ENCODE data around the gene TTC34. TPM values are rescaled to one million over a fixed set of nuclear protein-coding genes. Genes with fewer than 3 reads are reported as not detected.

TTC34 gene
- total RNA-seq, 2 donors from 2014 or later: 0.27 to 0.44 TPM

DNA sequence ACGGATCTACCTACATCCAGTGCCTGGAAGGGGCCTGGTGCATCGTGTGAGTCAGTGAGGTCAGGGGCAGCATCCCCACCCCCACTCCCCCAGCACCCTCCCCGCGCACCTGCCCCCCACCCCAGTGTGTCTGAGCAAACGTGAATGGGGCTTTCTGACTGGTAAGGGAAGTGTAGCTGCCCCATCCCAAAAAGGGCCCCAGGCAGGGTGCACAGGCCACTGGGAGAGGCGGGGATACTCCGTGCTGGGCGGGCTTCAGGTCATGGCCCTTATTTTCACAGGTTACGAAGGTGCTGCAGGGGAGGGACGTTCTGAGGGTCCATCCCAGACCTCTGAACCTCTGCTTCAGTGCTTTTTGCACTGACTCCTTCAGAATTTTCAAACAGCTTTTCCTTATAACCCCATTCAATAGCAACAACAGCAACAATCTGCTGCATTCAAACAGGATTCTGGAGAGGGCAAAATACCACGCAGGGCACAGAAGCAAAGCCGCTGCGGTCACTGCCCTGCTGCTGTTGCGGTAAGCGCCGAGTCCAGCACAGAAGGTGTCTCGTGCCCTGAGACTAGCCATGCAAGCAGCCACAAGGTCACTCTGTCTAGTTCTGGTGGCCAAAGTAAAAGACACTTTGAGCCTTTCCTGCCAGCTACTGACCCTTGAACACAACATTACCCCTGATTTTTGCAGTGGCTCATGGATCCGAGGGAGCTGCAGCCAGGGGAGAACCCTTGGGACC is 10.3 kb downstream of the TTC34 start:
- intact Hi-C loops (cut with DNase I): no loop called here
- no peak for DNase-seq
- H3K9ac ChIP-seq (ENCODE audit: low read depth in 2 of 2, low read length in 2 of 2): no peak overlapping the region
- no peaks in the 10 kb centered on the region for H3K9me3 ChIP-seq
- TF ChIP-seq, protein P1, sequence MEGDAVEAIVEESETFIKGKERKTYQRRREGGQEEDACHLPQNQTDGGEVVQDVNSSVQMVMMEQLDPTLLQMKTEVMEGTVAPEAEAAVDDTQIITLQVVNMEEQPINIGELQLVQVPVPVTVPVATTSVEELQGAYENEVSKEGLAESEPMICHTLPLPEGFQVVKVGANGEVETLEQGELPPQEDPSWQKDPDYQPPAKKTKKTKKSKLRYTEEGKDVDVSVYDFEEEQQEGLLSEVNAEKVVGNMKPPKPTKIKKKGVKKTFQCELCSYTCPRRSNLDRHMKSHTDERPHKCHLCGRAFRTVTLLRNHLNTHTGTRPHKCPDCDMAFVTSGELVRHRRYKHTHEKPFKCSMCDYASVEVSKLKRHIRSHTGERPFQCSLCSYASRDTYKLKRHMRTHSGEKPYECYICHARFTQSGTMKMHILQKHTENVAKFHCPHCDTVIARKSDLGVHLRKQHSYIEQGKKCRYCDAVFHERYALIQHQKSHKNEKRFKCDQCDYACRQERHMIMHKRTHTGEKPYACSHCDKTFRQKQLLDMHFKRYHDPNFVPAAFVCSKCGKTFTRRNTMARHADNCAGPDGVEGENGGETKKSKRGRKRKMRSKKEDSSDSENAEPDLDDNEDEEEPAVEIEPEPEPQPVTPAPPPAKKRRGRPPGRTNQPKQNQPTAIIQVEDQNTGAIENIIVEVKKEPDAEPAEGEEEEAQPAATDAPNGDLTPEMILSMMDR (IDR thresholded peaks at IDR 0.05): no peak
- H3K27me3 ChIP-seq: peaks cover 3% of the 10 kb centered on the region
- no peaks in the 10 kb centered on the region for H3K4me1 ChIP-seq
- H3K4me3 ChIP-seq: no peak overlapping the region
- H3K27ac ChIP-seq: no peak overlapping the region
- H3K36me3 ChIP-seq: no peaks in the 10 kb centered on the region

GRCh38 chr1:2789986-2790581 is 11.4 kb downstream of the TTC34 start:
- TF ChIP-seq, protein P1 (IDR thresholded peaks at IDR 0.05): no peak
- intact Hi-C loops (cut with DNase I): no loop called here
- no peak overlapping the region for H3K27ac ChIP-seq
- no peaks in the 10 kb centered on the region for H3K36me3 ChIP-seq
- H3K9ac ChIP-seq (ENCODE audit: low read depth in 2 of 2, low read length in 2 of 2): no peak overlapping the region
- H3K4me3 ChIP-seq: no peak overlapping the region
- H3K4me1 ChIP-seq: no peaks in the 10 kb centered on the region
- no peak for DNase-seq
- peaks cover 3% of the 10 kb centered on the region for H3K27me3 ChIP-seq
- no peaks in the 10 kb centered on the region for H3K9me3 ChIP-seq

- no peak overlapping the region for H3K4me3 ChIP-seq
- no peaks in the 10 kb centered on the region for H3K9me3 ChIP-seq
- TF ChIP-seq, protein P1 (IDR thresholded peaks at IDR 0.05): no peak
- peaks cover 3% of the 10 kb centered on the region for H3K27me3 ChIP-seq
- intact Hi-C loops (cut with DNase I): no loop called here
- no peak for DNase-seq
- no peaks in the 10 kb centered on the region for H3K36me3 ChIP-seq
- H3K9ac ChIP-seq (ENCODE audit: low read depth in 2 of 2, low read length in 2 of 2): no peak overlapping the region
- H3K27ac ChIP-seq: no peak overlapping the region
- H3K4me1 ChIP-seq: no peaks in the 10 kb centered on the region
Observed at GRCh38 chr1:2789164-2789985, 12.1 kb downstream of the TTC34 start.

- Histone ChIP-seq H3K9ac (ENCODE audit: low read depth in 2 of 2, low read length in 2 of 2) (no peak overlapping the region), H3K4me1 (no peaks in the 10 kb centered on the region), H3K9me3 (no peaks in the 10 kb centered on the region), H3K27me3 (peaks cover 3% of the 10 kb centered on the region), H3K36me3 (no peaks in the 10 kb centered on the region), H3K27ac (no peak overlapping the region), H3K4me3 (no peak overlapping the region)
- TF ChIP-seq, protein P1 (IDR thresholded peaks at IDR 0.05): no peak
- no peak for DNase-seq
- intact Hi-C loops (cut with DNase I): no loop called here
Observed at GRCh38 chr1:2788506-2789163, 12.9 kb downstream of the TTC34 start.

All from colonic mucosa (tissue), 4 donors.